HG03103 (cell line): Measurements from ENCODE around the gene ABCG5.

Experiments
- ATAC-seq: cut with Tn5 transposase; IDR thresholded peaks from one replicate; pipeline ENCODE4 v1.9.1; 2021; ENCODE audit warnings: low read depth; ENCODE audit not compliant: unreplicated experiment

Gene ABCG5

GRCh38 chr2:43845181-43845580 lies 6.5 kb upstream of the ABCG5 start:
- no peak for ATAC-seq

GRCh38 chr2:43842866-43843226 lies 4.2 kb upstream of the ABCG5 start:
- no peak for ATAC-seq

- no peak for ATAC-seq
Measured at GRCh38 chr2:43841949-43842865, 3.6 kb upstream of the ABCG5 start.

- no peak for ATAC-seq
Measured at GRCh38 chr2:43840965-43841364, 2.3 kb upstream of the ABCG5 start.

- no peak for ATAC-seq
Measured at GRCh38 chr2:43839776-43840564, 1.3 kb upstream of the ABCG5 start.

- ATAC-seq = no peak
Measured at GRCh38 chr2:43837831-43838559, 644 bp downstream of the ABCG5 start.

GRCh38 chr2:43837033-43837432 lies 1.6 kb downstream of the ABCG5 start:
- no peak for ATAC-seq

GRCh38 chr2:43832457-43832856 lies 6.2 kb downstream of the ABCG5 start:
- no peak for ATAC-seq

GRCh38 chr2:43831543-43832294 lies 6.9 kb downstream of the ABCG5 start:
- no peak for ATAC-seq

GRCh38 chr2:43826305-43827250 lies 12.1 kb downstream of the ABCG5 start:
- no peak for ATAC-seq

- no peak for ATAC-seq
Measured at GRCh38 chr2:43825841-43826240, 12.8 kb downstream of the ABCG5 start.

- no peak for ATAC-seq
Measured at GRCh38 chr2:43824951-43825493, 13.6 kb downstream of the ABCG5 start.

- no peak for ATAC-seq
Measured at GRCh38 chr2:43824512-43824911, 14.1 kb downstream of the ABCG5 start.

GRCh38 chr2:43823751-43824150 lies 14.9 kb downstream of the ABCG5 start:
- no peak for ATAC-seq

GRCh38 chr2:43822839-43823238 lies 15.8 kb downstream of the ABCG5 start:
- no peak for ATAC-seq

- ATAC-seq = no peak
Measured at GRCh38 chr2:43819491-43820163, 19.0 kb downstream of the ABCG5 start.

- ATAC-seq = no peak
Measured at GRCh38 chr2:43818761-43819160, 19.9 kb downstream of the ABCG5 start.

- no peak for ATAC-seq
Measured at GRCh38 chr2:43814711-43815110, 23.9 kb downstream of the ABCG5 start.
